HFFc6 (cell line): ENCODE measurements around the gene P3R3URF. TPM values are rescaled to one million over a fixed set of nuclear protein-coding genes. Genes with fewer than 3 reads are reported as not detected.

Source experiments
- DNase-seq: peaks from one replicate; pipeline ENCODE4 v3.0.0-alpha.2; 2018
- H3K27ac Mint-ChIP-seq: 2 replicates; pipeline ENCODE4 v1.8.0; 2020; ENCODE audit warnings: mild to moderate bottlenecking, mixed read lengths
- H3K27me3 Mint-ChIP-seq: 2 replicates; pipeline ENCODE4 v1.8.0; 2021; ENCODE audit warnings: mild to moderate bottlenecking, moderate library complexity, mixed read lengths; ENCODE audit not compliant: insufficient read depth
- H3K36me3 Mint-ChIP-seq: 2 replicates; pipeline ENCODE4 v1.8.0; 2021; ENCODE audit warnings: low read depth, mixed read lengths
- H3K4me1 Mint-ChIP-seq: 2 replicates; pipeline ENCODE4 v1.8.0; 2020; ENCODE audit warnings: low read depth, mixed read lengths
- H3K4me3 Mint-ChIP-seq: 2 replicates; pipeline ENCODE4 v1.8.0; 2020; ENCODE audit warnings: mild to moderate bottlenecking, moderate library complexity, mixed read lengths
- H3K9me3 Mint-ChIP-seq: 2 replicates; pipeline ENCODE4 v1.8.0; 2020; ENCODE audit warnings: mild to moderate bottlenecking, mixed read lengths
- total RNA-seq, 6 experiments: library from RNA; stranded (reverse); fragmentation: NEBNext Ultra II Directional; extraction: Animal tissue kit (Norgen Biotek cat#: 25700); gene quantifications; 2 replicates in 1 of 6; 3 replicates in 5 of 6; pipeline ENCODE4 v1.2.3, GENCODE V29; 2021
- TF ChIP-seq, protein P1 (sequence below): fragments of 200-600 bp; sonication (generic); IDR thresholded peaks from 2 replicates; pipeline ENCODE4 v1.5.0; 2021; ENCODE audit warnings: antibody characterized with exemption, mild to moderate bottlenecking

Gene P3R3URF
- total RNA-seq, 6 experiments from 2014 or later = not detected

DNA sequence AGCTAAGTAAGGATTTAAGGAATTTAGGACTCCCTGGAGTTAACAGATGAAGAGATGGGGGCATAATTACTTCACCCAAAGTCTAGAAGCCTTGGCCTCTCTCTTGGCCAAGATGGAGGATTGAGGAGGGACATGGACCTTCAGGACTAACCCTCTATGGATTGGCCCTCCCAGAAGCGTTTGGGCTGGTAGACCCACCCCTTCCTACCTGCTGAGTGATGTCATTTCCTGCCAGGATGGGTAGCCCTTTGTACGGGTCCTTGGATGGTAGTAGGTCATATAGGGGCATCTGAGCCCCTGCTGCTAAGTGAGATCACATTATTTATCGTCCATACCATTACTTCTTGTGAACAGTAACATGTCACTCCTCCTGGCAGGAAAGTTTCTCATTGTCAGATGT, 44.5 kb upstream of the P3R3URF start:
- H3K9me3 Mint-ChIP-seq = no peaks in the 10 kb centered on the region
- no peaks in the 10 kb centered on the region; the same call in 1 of the 2 replicates for H3K36me3 Mint-ChIP-seq
- no peak overlapping the region for H3K27ac Mint-ChIP-seq
- DNase-seq = no peak
- H3K4me1 Mint-ChIP-seq = peaks cover 11% of the 10 kb centered on the region
- H3K4me3 Mint-ChIP-seq = no peak overlapping the region
- H3K27me3 Mint-ChIP-seq = peaks cover 2% of the 10 kb centered on the region; the same call in 1 of the 2 replicates
- TF ChIP-seq, protein P1, sequence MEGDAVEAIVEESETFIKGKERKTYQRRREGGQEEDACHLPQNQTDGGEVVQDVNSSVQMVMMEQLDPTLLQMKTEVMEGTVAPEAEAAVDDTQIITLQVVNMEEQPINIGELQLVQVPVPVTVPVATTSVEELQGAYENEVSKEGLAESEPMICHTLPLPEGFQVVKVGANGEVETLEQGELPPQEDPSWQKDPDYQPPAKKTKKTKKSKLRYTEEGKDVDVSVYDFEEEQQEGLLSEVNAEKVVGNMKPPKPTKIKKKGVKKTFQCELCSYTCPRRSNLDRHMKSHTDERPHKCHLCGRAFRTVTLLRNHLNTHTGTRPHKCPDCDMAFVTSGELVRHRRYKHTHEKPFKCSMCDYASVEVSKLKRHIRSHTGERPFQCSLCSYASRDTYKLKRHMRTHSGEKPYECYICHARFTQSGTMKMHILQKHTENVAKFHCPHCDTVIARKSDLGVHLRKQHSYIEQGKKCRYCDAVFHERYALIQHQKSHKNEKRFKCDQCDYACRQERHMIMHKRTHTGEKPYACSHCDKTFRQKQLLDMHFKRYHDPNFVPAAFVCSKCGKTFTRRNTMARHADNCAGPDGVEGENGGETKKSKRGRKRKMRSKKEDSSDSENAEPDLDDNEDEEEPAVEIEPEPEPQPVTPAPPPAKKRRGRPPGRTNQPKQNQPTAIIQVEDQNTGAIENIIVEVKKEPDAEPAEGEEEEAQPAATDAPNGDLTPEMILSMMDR = no peak

DNA sequence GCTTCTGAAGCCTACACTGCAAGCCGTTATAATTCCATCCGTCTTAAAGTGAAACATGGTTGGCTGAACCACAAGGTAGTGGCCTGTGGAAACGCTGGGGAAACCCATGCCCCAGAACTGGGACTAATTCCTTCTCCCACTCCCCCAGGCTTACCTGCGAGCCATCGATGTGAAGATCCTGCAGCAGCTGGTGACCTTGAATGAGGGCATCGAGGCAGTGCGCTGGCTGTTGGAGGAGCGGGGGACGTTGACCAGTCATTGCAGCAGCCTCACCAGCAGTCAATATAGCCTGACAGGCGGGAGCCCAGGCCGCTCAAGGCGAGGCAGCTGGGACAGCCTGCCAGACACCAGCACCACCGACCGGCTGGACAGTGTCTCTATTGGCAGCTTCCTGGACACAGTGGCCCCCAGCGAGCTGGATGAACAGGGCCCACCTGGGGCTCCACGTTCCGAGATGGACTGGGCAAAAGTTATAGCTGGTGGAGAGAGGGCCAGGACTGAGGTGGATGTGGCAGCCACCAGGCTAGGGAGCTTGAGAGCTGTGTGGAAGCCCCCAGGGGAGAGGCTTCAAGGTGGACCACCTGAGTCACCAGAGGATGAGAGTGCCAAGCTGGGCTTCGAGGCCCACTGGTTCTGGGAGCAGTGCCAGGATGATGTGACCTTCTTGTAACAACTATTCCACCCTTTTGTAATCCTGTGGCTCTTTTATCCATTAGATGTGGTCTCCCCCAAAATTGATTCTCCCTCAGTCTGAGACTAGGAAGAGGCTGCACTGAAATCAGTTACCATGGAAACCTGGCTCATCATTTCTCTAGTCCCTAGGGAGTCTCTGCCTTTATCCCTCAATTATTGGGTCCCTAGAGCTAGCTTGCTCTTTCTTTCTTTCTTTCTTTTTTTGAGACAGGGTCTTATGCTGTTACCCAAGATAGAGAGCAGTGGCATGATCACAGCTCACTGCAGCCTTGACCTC, 43.5 kb upstream of the P3R3URF start:
- Mint-ChIP-seq H3K27ac (no peak overlapping the region; the same call in 1 of the 2 replicates), H3K27me3 (no peaks in the 10 kb centered on the region; the same call in 1 of the 2 replicates)
- DNase-seq = no peak

DNA sequence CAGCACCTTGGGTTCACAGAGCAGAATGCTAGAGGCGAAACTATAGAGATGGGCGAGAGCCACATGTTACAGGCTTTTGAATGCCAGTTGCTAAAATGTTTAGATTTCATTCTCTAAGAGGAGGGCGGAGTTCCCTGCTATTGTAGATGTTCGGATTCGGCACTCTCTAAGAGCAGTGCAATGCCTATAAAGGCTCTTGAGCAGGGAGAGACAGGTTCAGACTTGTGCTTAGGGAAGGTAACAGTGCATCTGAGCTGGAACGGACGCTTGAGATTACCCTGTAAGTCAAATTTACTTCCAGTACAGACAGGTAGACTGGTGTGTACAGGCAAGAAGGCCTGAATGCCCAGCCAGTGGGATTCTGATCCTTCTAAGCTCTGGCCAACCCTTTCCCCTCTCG, 42.2 kb upstream of the P3R3URF start:
- Mint-ChIP-seq H3K27me3 (no peaks in the 10 kb centered on the region; the same call in 1 of the 2 replicates), H3K27ac (no peak overlapping the region)

More for the DNA sequence above, 43.5 kb upstream of the P3R3URF start:
- H3K36me3 Mint-ChIP-seq = no peaks in the 10 kb centered on the region; the same call in 1 of the 2 replicates
- TF ChIP-seq, protein P1 = no peak
- H3K4me1 Mint-ChIP-seq = peaks cover 11% of the 10 kb centered on the region
- no peak overlapping the region for H3K4me3 Mint-ChIP-seq
- H3K9me3 Mint-ChIP-seq = no peaks in the 10 kb centered on the region

DNA sequence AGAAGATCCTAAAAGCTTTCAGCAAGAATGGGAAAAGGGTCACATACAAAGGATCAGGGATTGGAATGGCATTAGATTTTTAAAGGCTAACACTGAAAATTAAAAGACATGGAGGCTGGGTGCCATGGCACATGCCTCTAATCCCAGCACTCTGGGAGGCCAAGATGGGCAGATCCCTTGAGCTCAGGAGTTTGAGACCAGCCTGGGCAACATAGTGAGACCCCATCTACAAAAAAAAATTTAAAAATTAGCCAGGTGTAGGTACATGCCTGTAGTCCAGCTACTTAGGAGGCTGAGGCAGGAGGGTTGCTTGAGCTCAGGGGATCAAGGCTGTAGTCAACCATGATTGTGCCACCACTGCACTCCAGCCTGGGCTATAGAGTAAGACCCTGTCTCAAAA, 39.2 kb upstream of the P3R3URF start:
- H3K36me3 Mint-ChIP-seq = no peaks in the 10 kb centered on the region; the same call in 1 of the 2 replicates
- H3K27me3 Mint-ChIP-seq = no peaks in the 10 kb centered on the region; the same call in 1 of the 2 replicates
- no peak for DNase-seq
- no peaks in the 10 kb centered on the region for H3K4me1 Mint-ChIP-seq
- H3K9me3 Mint-ChIP-seq = no peaks in the 10 kb centered on the region
- no peak overlapping the region for H3K27ac Mint-ChIP-seq
- TF ChIP-seq, protein P1 = no peak
- H3K4me3 Mint-ChIP-seq = no peak overlapping the region

More for the DNA sequence above, 42.2 kb upstream of the P3R3URF start:
- Mint-ChIP-seq H3K36me3 (no peaks in the 10 kb centered on the region; the same call in 1 of the 2 replicates), H3K9me3 (no peaks in the 10 kb centered on the region), H3K4me1 (peaks cover 4% of the 10 kb centered on the region), H3K4me3 (no peak overlapping the region)
- TF ChIP-seq, protein P1 = no peak
- DNase-seq = no peak

DNA sequence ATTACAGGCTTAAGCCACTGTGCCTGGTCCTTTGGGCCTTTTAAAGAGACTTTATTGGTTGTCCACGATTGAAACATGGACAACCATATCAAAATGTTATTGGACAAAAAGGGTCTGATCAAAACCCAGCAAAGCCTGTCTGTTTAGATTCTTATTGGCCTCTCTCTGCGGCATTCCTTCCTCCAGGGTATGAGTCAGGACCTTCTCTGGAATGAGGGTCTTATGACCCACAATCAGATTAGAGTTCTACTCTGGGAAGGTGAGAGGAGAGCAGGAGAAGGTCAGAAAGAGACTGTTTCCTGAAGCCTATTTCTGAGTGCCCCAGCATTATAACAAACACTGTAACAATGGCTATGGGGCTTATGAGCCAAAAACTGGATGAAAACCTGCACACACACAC, 34.8 kb upstream of the P3R3URF start:
- Mint-ChIP-seq H3K27ac (no peak overlapping the region), H3K4me3 (no peak overlapping the region), H3K9me3 (no peaks in the 10 kb centered on the region), H3K27me3 (no peaks in the 10 kb centered on the region), H3K4me1 (peaks cover under 1% of the 10 kb centered on the region; the same call in 1 of the 2 replicates), H3K36me3 (no peaks in the 10 kb centered on the region)
- DNase-seq = no peak
- TF ChIP-seq, protein P1 = no peak
